SU-DHL-6 (cell line): ENCODE measurements around the gene DNAAF6.

Source experiments
- H2AFZ ChIP-seq: fragments of 200-600 bp; sonication (generic); 2 replicates; pipeline ENCODE4 v1.6.1; 2014; ENCODE audit warnings: low read depth, mild to moderate bottlenecking, moderate library complexity, mixed read lengths, antibody characterized with exemption, low read length; ENCODE audit not compliant: severe bottlenecking
- H3F3A ChIP-seq: fragments of 200-600 bp; shearing (Covaris generic); 2 replicates; pipeline ENCODE4 v1.6.0; 2016; ENCODE audit warnings: antibody characterized with exemption, mild to moderate bottlenecking; ENCODE audit not compliant: insufficient read depth
- H3K27ac ChIP-seq: fragments of 200-600 bp; sonication (generic); 2 replicates; pipeline ENCODE4 v1.5.1; 2016; ENCODE audit warnings: low read depth, mild to moderate bottlenecking, low read length, moderate library complexity, mixed read lengths
- H3K27me3 ChIP-seq: fragments of 200-600 bp; sonication (generic), shearing (Covaris generic); 2 replicates; pipeline ENCODE4 v1.6.0; 2014; ENCODE audit warnings: mild to moderate bottlenecking, low read length
- H3K36me3 ChIP-seq: fragments of 200-600 bp; sonication (generic); 2 replicates; pipeline ENCODE4 v1.6.1; 2014; ENCODE audit warnings: mild to moderate bottlenecking, low read length, mixed read lengths
- H3K4me2 ChIP-seq: fragments of 300-600, 200-600 bp; shearing (Covaris generic), sonication (generic); 2 replicates; pipeline ENCODE4 v1.6.0; 2014; ENCODE audit warnings: low read length, low read depth, mild to moderate bottlenecking; ENCODE audit not compliant: poor library complexity, severe bottlenecking
- H3K4me3 ChIP-seq: fragments of 200-600 bp; sonication (generic); 2 replicates; pipeline ENCODE4 v1.5.1; 2014; ENCODE audit warnings: antibody characterized with exemption, low read length, mild to moderate bottlenecking, mixed read lengths; ENCODE audit not compliant: insufficient read depth, poor library complexity, severe bottlenecking
- H3K79me2 ChIP-seq: fragments of 200-600 bp; sonication (generic); 2 replicates; pipeline ENCODE4 v1.6.1; 2014; ENCODE audit warnings: mild to moderate bottlenecking, low read length, moderate library complexity; ENCODE audit not compliant: insufficient read depth
- H3K9ac ChIP-seq: fragments of 200-600 bp; sonication (generic); 2 replicates; pipeline ENCODE4 v1.7.0; 2014; ENCODE audit warnings: mild to moderate bottlenecking, low read length
- H3K9me2 ChIP-seq: fragments of 200-600 bp; sonication (generic); replicated peaks from 2 replicates; pipeline ENCODE4 v1.6.1; 2014; ENCODE audit warnings: low read length; ENCODE audit not compliant: insufficient read depth
- H3K9me3 ChIP-seq: fragments of 200-600 bp; sonication (generic); 2 replicates; pipeline ENCODE4 v1.6.1; 2014; ENCODE audit warnings: low read length, mixed read lengths; ENCODE audit not compliant: insufficient read depth
- H4K20me1 ChIP-seq: fragments of 200-600 bp; sonication (generic); 2 replicates; pipeline ENCODE4 v1.6.1; 2014; ENCODE audit warnings: low read depth, mild to moderate bottlenecking, antibody characterized with exemption, low read length, moderate library complexity, mixed read lengths
- CTCF ChIP-seq: fragments of 200-600 bp; sonication (generic); IDR thresholded peaks from one replicate; pipeline ENCODE4 v1.5.1; 2017; ENCODE audit warnings: antibody characterized with exemption, mild to moderate bottlenecking, low read length, moderate library complexity; ENCODE audit not compliant: insufficient read depth, poor library complexity, severe bottlenecking
- EZH2phosphoT487 ChIP-seq: fragments of 200-600 bp; sonication (generic), shearing (Covaris generic); conservative IDR thresholded peaks from 2 replicates; pipeline ENCODE4 v1.6.1; 2018; ENCODE audit warnings: mild to moderate bottlenecking, antibody characterized with exemption, low read length, moderate library complexity, mixed read lengths

Gene DNAAF6

GRCh38 chrX:107206697-107207065 is 270 bp downstream of the DNAAF6 start:
- H2AFZ ChIP-seq, result no peak overlapping the region
- TF ChIP-seq EZH2phosphoT487 (no peak), CTCF (no peak)
- H3F3A ChIP-seq, result no peaks in the 10 kb centered on the region; the same call in 1 of the 2 replicates
- H3K79me2 ChIP-seq, result no peaks in the 10 kb centered on the region
- no peaks in the 10 kb centered on the region for H3K27me3 ChIP-seq
- no peak overlapping the region for H3K27ac ChIP-seq
- no peak overlapping the region for H3K4me3 ChIP-seq
- no peaks in the 10 kb centered on the region for H3K36me3 ChIP-seq
- H3K9me2 ChIP-seq, result no peaks in the 10 kb centered on the region
- no peaks in the 10 kb centered on the region for H4K20me1 ChIP-seq
- H3K9ac ChIP-seq, result no peak overlapping the region
- peak overlapping the region; percentile 82 for H3K4me2 ChIP-seq
- H3K9me3 ChIP-seq, result no peaks in the 10 kb centered on the region

- Histone ChIP-seq H3K9me2 (no peaks in the 10 kb centered on the region), H3F3A (no peaks in the 10 kb centered on the region; the same call in 1 of the 2 replicates), H3K27ac (no peak overlapping the region), H3K79me2 (no peaks in the 10 kb centered on the region), H4K20me1 (no peaks in the 10 kb centered on the region), H3K9me3 (no peaks in the 10 kb centered on the region), H2AFZ (no peak overlapping the region), H3K27me3 (no peaks in the 10 kb centered on the region), H3K9ac (no peak overlapping the region), H3K36me3 (no peaks in the 10 kb centered on the region), H3K4me3 (no peak overlapping the region), H3K4me2 (no peak overlapping the region)
- TF ChIP-seq CTCF (no peak), EZH2phosphoT487 (no peak)
Measured at GRCh38 chrX:107207089-107207488, 678 bp downstream of the DNAAF6 start.

- Histone ChIP-seq H2AFZ (no peak overlapping the region), H4K20me1 (no peaks in the 10 kb centered on the region), H3F3A (no peaks in the 10 kb centered on the region; the same call in 1 of the 2 replicates), H3K9ac (no peak overlapping the region), H3K4me3 (no peak overlapping the region), H3K9me2 (no peaks in the 10 kb centered on the region), H3K79me2 (no peaks in the 10 kb centered on the region), H3K36me3 (no peaks in the 10 kb centered on the region), H3K27me3 (no peaks in the 10 kb centered on the region), H3K27ac (no peak overlapping the region), H3K4me2 (no peak overlapping the region), H3K9me3 (no peaks in the 10 kb centered on the region)
- no peak for TF ChIP-seq EZH2phosphoT487
- TF ChIP-seq CTCF, result no peak
Measured at GRCh38 chrX:107207943-107208342, 1.5 kb downstream of the DNAAF6 start.

GRCh38 chrX:107213477-107213876 is 7.1 kb downstream of the DNAAF6 start:
- no peaks in the 10 kb centered on the region for H3F3A ChIP-seq
- H3K9me3 ChIP-seq, result no peaks in the 10 kb centered on the region
- no peaks in the 10 kb centered on the region for H3K79me2 ChIP-seq
- no peak overlapping the region for H3K27ac ChIP-seq
- H3K9me2 ChIP-seq, result no peaks in the 10 kb centered on the region
- H3K4me3 ChIP-seq, result no peak overlapping the region
- H2AFZ ChIP-seq, result no peak overlapping the region
- no peaks in the 10 kb centered on the region for H3K27me3 ChIP-seq
- TF ChIP-seq EZH2phosphoT487 (no peak), CTCF (no peak)
- H3K9ac ChIP-seq, result no peak overlapping the region
- H3K36me3 ChIP-seq, result no peaks in the 10 kb centered on the region
- H4K20me1 ChIP-seq, result no peaks in the 10 kb centered on the region
- no peak overlapping the region for H3K4me2 ChIP-seq
